ENCODE results near the gene HOXA11. TPM values are rescaled to one million over a fixed set of nuclear protein-coding genes. Genes with fewer than 3 reads are reported as not detected.

HOXA11 gene
- total RNA-seq, 1 experiment from 2014 or later: not detected

- Histone ChIP-seq H2BK12ac (ENCODE audit: insufficient read length, low read depth, low read length) (no peak overlapping the region), H2BK5ac (ENCODE audit: insufficient read length, low read length) (no peak overlapping the region), H3K27me3 (ENCODE audit: insufficient read depth, low read length) (peaks cover 96% of the 10 kb centered on the region), H3K4ac (ENCODE audit: low read depth, low read length) (no peak overlapping the region), H3K23me2 (ENCODE audit: insufficient read length, low read depth, low read length, poor library complexity, severe bottlenecking) (no peaks in the 10 kb centered on the region), H3K9ac (ENCODE audit: extremely low read depth, insufficient read length, low read length) (no peak overlapping the region), H3K9me3 (ENCODE audit: control insufficient read depth, low read depth, low read length) (no peaks in the 10 kb centered on the region), H4K5ac (ENCODE audit: insufficient read length, low read depth, low read length) (no peak overlapping the region), H4K8ac (replicated peaks; ENCODE audit: insufficient read length, low read depth, low read length) (no peak overlapping the region), H3K4me2 (ENCODE audit: insufficient read depth, insufficient read length, low read length) (no peak overlapping the region), H3K23ac (ENCODE audit: insufficient read length, low read depth, low read length) (no peak overlapping the region), H2BK20ac (ENCODE audit: low read depth, low read length, poor library complexity, severe bottlenecking) (no peak overlapping the region), H4K91ac (ENCODE audit: insufficient read length, low read depth, low read length) (no peak overlapping the region), H3K27ac (ENCODE audit: insufficient read length, low read depth, low read length) (no peak overlapping the region), H2AK5ac (ENCODE audit: insufficient read length, low read length) (no peak overlapping the region), H3K79me2 (ENCODE audit: insufficient read depth, low read length) (no peaks in the 10 kb centered on the region), H3K4me1 (ENCODE audit: insufficient read depth, low read length) (no peaks in the 10 kb centered on the region), H3K56ac (ENCODE audit: insufficient read length, low read depth, low read length) (no peak overlapping the region), H3K18ac (ENCODE audit: insufficient read length, low read depth, low read length) (no peak overlapping the region), H2BK15ac (ENCODE audit: low read depth, low read length) (no peak overlapping the region), H2AFZ (ENCODE audit: low read length) (no peak overlapping the region), H4K20me1 (ENCODE audit: control insufficient read depth, insufficient read depth, insufficient read length) (no peaks in the 10 kb centered on the region), H2BK120ac (ENCODE audit: low read depth, low read length, poor library complexity, severe bottlenecking) (no peak overlapping the region), H3T11ph (ENCODE audit: low read length) (no peak overlapping the region), H3K14ac (ENCODE audit: insufficient read depth, low read length) (no peak overlapping the region; the same call in 1 of the 2 replicates), H3K79me1 (ENCODE audit: insufficient read depth, low read depth, low read length, poor library complexity, severe bottlenecking) (no peaks in the 10 kb centered on the region)
- no CpG with 5 or more reads among the region's 72 CpGs for WGBS (ENCODE audit: extremely low coverage, insufficient read length, low lambda C conversion rate)
- Mint-ChIP-seq H3K4me1 (peaks cover 19 to 48% of the 10 kb centered on the region in 2 experiments), H3K4me3 (peak overlapping the region in 1 of 2 experiments; percentile 63; a peak in 2 of 5 replicates), H3K27ac (no peak overlapping the region), H3K27me3 (ENCODE audit: low read depth) (peaks cover 100% of the 10 kb centered on the region), H3K36me3 (ENCODE audit: insufficient read depth in 1 of 3, low read depth in 3 of 3) (peaks cover 0 to 2% (median 0%) of the 10 kb centered on the region in 3 experiments; a peak in 4 of 7 replicates), H3K9me3 (peaks cover 0 to 19% of the 10 kb centered on the region in 2 experiments; a peak in 2 of 5 replicates)
- no peak for TF ChIP-seq CTCF (conservative IDR thresholded peaks at IDR 0.05)
- DNase-seq: peak; percentile 55
Measured at GRCh38 chr7:27184337-27185012, 557 bp downstream of the HOXA11 start.

All from H9 (cell line).